ENCODE measurements around the gene MCRIP1.
A peak's percentile ranks its signal among the peaks of the same experiment; 100 is the strongest.

DNA sequence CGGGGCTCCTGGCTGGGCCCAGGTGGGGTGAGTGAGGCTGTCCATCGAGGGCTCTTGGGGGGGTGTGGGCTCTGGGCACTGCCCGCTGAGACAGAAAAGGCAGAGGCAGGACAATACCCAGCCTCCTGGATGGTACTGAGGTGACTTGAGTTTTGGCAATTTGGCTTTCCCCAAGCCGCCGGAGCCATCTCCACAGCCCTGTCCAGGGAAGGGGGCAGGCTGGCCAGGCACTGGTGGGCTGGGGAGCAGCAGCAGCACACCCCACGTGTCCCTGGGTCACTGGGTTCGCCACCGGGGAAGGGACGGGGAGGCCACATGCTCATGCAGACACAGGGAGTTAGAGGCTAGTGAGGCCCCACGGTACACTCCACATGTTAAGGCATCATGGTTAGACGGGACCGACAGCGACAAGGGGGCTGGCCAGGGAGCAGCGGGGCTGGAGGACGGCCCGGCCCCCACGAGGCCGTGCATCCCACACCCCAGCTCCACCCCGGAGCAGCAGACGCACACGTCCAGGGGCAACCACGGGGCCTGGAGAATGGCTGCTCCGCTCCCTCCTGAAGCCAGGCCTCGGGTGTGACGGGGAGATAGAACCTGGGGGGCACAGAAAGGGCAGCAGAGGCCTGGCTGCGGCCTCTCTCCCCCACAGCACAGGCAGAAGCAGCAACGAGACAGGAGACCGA lies 35.0 kb upstream of the MCRIP1 start:
- no peak for TF ChIP-seq YBX1 (IDR thresholded peaks at IDR 0.05)
- TF ChIP-seq, protein P1, sequence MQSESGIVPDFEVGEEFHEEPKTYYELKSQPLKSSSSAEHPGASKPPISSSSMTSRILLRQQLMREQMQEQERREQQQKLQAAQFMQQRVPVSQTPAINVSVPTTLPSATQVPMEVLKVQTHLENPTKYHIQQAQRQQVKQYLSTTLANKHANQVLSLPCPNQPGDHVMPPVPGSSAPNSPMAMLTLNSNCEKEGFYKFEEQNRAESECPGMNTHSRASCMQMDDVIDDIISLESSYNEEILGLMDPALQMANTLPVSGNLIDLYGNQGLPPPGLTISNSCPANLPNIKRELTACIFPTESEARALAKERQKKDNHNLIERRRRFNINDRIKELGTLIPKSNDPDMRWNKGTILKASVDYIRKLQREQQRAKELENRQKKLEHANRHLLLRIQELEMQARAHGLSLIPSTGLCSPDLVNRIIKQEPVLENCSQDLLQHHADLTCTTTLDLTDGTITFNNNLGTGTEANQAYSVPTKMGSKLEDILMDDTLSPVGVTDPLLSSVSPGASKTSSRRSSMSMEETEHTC (IDR thresholded peaks at IDR 0.05): no peak
- 0 out of 2 replicates have a peak, but pooled peaks have one; percentile 39 for TF ChIP-seq TEAD4 (IDR thresholded peaks at IDR 0.05; ENCODE audit: low read length)
- no peak for TF ChIP-seq TEAD4 (CRISPR knock-in tag; IDR thresholded peaks at IDR 0.05; ENCODE audit: borderline replicate concordance)
- TF ChIP-seq, protein P2, sequence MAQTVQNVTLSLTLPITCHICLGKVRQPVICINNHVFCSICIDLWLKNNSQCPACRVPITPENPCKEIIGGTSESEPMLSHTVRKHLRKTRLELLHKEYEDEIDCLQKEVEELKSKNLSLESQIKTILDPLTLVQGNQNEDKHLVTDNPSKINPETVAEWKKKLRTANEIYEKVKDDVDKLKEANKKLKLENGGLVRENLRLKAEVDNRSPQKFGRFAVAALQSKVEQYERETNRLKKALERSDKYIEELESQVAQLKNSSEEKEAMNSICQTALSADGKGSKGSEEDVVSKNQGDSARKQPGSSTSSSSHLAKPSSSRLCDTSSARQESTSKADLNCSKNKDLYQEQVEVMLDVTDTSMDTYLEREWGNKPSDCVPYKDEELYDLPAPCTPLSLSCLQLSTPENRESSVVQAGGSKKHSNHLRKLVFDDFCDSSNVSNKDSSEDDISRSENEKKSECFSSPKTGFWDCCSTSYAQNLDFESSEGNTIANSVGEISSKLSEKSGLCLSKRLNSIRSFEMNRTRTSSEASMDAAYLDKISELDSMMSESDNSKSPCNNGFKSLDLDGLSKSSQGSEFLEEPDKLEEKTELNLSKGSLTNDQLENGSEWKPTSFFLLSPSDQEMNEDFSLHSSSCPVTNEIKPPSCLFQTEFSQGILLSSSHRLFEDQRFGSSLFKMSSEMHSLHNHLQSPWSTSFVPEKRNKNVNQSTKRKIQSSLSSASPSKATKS (CRISPR knock-in tag; IDR thresholded peaks at IDR 0.05): 0 out of 2 replicates have a peak, but pooled peaks have one; percentile 7
- 0 out of 2 replicates have a peak, but pooled peaks have one; percentile 33 for TF ChIP-seq FOSL1 (tag; conservative IDR thresholded peaks at IDR 0.05)
- peak; percentile 58 for TF ChIP-seq POLR2A (conservative IDR thresholded peaks at IDR 0.05)
- TF ChIP-seq, protein P3, sequence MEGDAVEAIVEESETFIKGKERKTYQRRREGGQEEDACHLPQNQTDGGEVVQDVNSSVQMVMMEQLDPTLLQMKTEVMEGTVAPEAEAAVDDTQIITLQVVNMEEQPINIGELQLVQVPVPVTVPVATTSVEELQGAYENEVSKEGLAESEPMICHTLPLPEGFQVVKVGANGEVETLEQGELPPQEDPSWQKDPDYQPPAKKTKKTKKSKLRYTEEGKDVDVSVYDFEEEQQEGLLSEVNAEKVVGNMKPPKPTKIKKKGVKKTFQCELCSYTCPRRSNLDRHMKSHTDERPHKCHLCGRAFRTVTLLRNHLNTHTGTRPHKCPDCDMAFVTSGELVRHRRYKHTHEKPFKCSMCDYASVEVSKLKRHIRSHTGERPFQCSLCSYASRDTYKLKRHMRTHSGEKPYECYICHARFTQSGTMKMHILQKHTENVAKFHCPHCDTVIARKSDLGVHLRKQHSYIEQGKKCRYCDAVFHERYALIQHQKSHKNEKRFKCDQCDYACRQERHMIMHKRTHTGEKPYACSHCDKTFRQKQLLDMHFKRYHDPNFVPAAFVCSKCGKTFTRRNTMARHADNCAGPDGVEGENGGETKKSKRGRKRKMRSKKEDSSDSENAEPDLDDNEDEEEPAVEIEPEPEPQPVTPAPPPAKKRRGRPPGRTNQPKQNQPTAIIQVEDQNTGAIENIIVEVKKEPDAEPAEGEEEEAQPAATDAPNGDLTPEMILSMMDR (IDR thresholded peaks at IDR 0.05 in 2 of 3, conservative IDR thresholded peaks at IDR 0.05 in 1 of 3; ENCODE audit: insufficient read depth in 2 of 3, low read depth in 1 of 3, low read length in 3 of 3): no peak
- TF ChIP-seq CHD2 (IDR thresholded peaks at IDR 0.05; ENCODE audit: low read depth, low read length): no peak

All from K562 (cell line).